ENCODE measurements around the gene LRRC75B. TPM values are rescaled to one million over a fixed set of nuclear protein-coding genes. Genes with fewer than 3 reads are reported as not detected.
"Not testable (repeated sequence)": the region's sequence is repeated elsewhere in the genome, so short reads cannot be mapped to it uniquely, and the experiment has no call there.

Gene LRRC75B
- total RNA-seq, 1 donor from 2014 or later = 5.6 TPM

- peak; percentile 69 for DNase-seq
- H3K36me3 ChIP-seq = no peaks in the 10 kb centered on the region
- no peaks in the 10 kb centered on the region for H3K27me3 ChIP-seq (ENCODE audit: low read depth)
- no peak for TF ChIP-seq CTCF (IDR thresholded peaks at IDR 0.05; ENCODE audit: borderline replicate concordance)
- no peaks in the 10 kb centered on the region for H3K9me3 ChIP-seq (replicated peaks)
- no peak overlapping the region for H3K27ac ChIP-seq (replicated peaks)
- intact Hi-C loops (cut with micrococcal nuclease) = no loop called here
- H3K4me1 ChIP-seq = peaks cover 25% of the 10 kb centered on the region
- no peak overlapping the region for H3K4me3 ChIP-seq
Measured at GRCh38 chr22:24601217-24602104, 8.6 kb upstream of the LRRC75B start.

GRCh38 chr22:24599958-24600715, 7.3 kb upstream of the LRRC75B start:
- peaks cover 25% of the 10 kb centered on the region for H3K4me1 ChIP-seq
- H3K27ac ChIP-seq (replicated peaks); H3K9me3 ChIP-seq (replicated peaks); intact Hi-C loops (cut with micrococcal nuclease); H3K27me3 ChIP-seq (ENCODE audit: low read depth); H3K4me3 ChIP-seq; DNase-seq; H3K36me3 ChIP-seq: not testable (repeated sequence)

GRCh38 chr22:24599514-24599913, 6.6 kb upstream of the LRRC75B start:
- no peaks in the 10 kb centered on the region for H3K27me3 ChIP-seq (ENCODE audit: low read depth)
- DNase-seq = no peak

GRCh38 chr22:24597076-24597475, 4.2 kb upstream of the LRRC75B start:
- H3K27ac ChIP-seq (replicated peaks); intact Hi-C loops (cut with micrococcal nuclease); H3K27me3 ChIP-seq (ENCODE audit: low read depth); H3K9me3 ChIP-seq (replicated peaks); H3K4me3 ChIP-seq; DNase-seq; H3K36me3 ChIP-seq: not testable (repeated sequence)
- peaks cover 23% of the 10 kb centered on the region for H3K4me1 ChIP-seq

More at GRCh38 chr22:24599514-24599913, 6.6 kb upstream of the LRRC75B start:
- Histone ChIP-seq H3K4me1 (peaks cover 25% of the 10 kb centered on the region), H3K9me3 (replicated peaks) (no peaks in the 10 kb centered on the region), H3K4me3 (no peak overlapping the region), H3K27ac (replicated peaks) (no peak overlapping the region), H3K36me3 (no peaks in the 10 kb centered on the region)
- intact Hi-C loops (cut with micrococcal nuclease) = no loop called here
- no peak for TF ChIP-seq CTCF (IDR thresholded peaks at IDR 0.05; ENCODE audit: borderline replicate concordance)

GRCh38 chr22:24595863-24596262, 3.0 kb upstream of the LRRC75B start:
- Histone ChIP-seq H3K4me1 (peaks cover 15% of the 10 kb centered on the region), H3K27me3 (ENCODE audit: low read depth) (no peaks in the 10 kb centered on the region), H3K4me3 (no peak overlapping the region), H3K9me3 (replicated peaks) (no peaks in the 10 kb centered on the region), H3K27ac (replicated peaks) (no peak overlapping the region), H3K36me3 (no peaks in the 10 kb centered on the region)
- DNase-seq = no peak
- TF ChIP-seq CTCF (IDR thresholded peaks at IDR 0.05; ENCODE audit: borderline replicate concordance) = no peak
- intact Hi-C loops (cut with micrococcal nuclease) = no loop called here

- H3K4me3 ChIP-seq = no peak overlapping the region
- H3K27ac ChIP-seq (replicated peaks) = no peak overlapping the region
- H3K36me3 ChIP-seq = no peaks in the 10 kb centered on the region
- no peaks in the 10 kb centered on the region for H3K27me3 ChIP-seq (ENCODE audit: low read depth)
- peaks cover 15% of the 10 kb centered on the region for H3K4me1 ChIP-seq
- intact Hi-C loops (cut with micrococcal nuclease) = no loop called here
- no peaks in the 10 kb centered on the region for H3K9me3 ChIP-seq (replicated peaks)
- DNase-seq = no peak
- no peak for TF ChIP-seq CTCF (IDR thresholded peaks at IDR 0.05; ENCODE audit: borderline replicate concordance)
Measured at GRCh38 chr22:24595228-24595627, 2.4 kb upstream of the LRRC75B start.
